ENCODE results near the gene ETS2.

DNA sequence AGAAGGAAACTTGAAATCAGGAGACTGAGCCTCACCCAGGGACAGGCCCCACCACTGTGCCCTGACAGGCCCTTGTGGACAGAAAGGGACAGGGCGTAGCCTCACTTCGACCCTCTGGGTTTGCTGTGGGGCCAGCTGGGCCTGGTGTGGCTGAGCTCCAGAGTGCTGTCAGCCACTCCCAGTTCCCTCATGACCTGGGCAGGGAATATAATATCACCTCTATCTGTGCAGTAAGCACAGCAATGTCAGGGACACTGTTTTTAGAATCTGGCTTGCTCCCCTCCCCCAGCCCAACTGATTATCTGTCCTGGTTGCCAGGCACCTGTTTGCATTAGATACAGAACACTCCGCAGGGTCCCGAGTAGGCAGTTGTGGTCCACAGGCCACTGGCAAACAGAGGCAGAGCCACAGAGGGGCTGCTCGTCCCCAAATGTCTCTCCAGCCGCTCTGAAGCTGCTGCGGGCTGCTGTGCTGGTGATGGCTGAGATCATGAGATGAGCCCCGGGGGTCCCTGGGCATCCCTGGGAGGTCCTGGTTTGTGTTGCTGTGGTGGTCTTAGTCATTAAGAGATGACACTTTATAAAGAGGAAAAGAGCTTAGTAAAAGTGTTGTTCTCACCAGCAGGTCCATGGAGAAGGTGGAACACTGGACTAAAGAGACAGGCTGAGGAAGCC is 51.6 kb downstream of the ETS2 start:
- TF ChIP-seq, protein P1, sequence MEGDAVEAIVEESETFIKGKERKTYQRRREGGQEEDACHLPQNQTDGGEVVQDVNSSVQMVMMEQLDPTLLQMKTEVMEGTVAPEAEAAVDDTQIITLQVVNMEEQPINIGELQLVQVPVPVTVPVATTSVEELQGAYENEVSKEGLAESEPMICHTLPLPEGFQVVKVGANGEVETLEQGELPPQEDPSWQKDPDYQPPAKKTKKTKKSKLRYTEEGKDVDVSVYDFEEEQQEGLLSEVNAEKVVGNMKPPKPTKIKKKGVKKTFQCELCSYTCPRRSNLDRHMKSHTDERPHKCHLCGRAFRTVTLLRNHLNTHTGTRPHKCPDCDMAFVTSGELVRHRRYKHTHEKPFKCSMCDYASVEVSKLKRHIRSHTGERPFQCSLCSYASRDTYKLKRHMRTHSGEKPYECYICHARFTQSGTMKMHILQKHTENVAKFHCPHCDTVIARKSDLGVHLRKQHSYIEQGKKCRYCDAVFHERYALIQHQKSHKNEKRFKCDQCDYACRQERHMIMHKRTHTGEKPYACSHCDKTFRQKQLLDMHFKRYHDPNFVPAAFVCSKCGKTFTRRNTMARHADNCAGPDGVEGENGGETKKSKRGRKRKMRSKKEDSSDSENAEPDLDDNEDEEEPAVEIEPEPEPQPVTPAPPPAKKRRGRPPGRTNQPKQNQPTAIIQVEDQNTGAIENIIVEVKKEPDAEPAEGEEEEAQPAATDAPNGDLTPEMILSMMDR (IDR thresholded peaks at IDR 0.05) = no peak
- no peak for TF ChIP-seq POLR2A (IDR thresholded peaks at IDR 0.05)

Measured in lower leg skin (tissue), 3 donors.